Effector CD8-positive, alpha-beta T cell (primary cell): ENCODE measurements around the gene TBC1D22B.

Source experiments
- DNase-seq: peaks from one replicate; lab custom pipeline; 2025; lab: John Stamatoyannopoulos, UW

TBC1D22B gene

DNA sequence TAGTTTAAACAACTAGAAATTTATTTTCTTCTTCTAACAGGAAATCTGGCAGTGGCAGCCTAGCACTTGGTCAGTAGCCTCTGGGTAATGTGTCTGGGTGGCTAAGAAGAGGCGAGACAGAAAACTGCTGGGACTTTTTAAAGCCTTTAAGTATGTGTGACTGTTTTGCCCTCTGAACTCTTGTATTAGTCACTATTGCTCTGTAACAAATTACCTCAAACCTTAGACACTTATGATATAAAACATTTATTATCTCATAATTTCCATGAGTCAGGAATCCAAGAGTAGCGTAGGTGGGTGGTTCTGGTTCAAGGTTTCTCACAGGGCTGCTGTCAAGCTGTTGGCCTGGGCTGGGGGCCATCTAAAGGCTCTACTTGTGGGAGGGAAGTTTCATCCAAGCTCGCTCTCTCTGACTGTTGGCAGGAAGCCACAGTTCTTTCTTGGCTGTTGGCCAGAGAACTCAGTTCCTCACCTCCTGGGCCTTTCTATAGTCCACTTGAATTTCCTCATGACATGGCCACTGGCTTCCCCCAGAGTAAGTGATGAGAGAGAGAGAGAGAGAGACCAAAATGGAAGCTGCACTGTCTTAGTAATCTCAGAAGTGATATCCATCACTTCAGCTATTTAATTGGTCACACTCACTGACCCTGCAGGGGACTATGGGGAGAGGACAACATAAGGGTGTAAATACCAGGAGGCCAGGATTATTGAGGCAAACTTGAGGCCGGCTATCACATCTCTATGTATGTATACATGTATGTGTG lies 17.4 kb upstream of the TBC1D22B start:
- no peak for DNase-seq

DNA sequence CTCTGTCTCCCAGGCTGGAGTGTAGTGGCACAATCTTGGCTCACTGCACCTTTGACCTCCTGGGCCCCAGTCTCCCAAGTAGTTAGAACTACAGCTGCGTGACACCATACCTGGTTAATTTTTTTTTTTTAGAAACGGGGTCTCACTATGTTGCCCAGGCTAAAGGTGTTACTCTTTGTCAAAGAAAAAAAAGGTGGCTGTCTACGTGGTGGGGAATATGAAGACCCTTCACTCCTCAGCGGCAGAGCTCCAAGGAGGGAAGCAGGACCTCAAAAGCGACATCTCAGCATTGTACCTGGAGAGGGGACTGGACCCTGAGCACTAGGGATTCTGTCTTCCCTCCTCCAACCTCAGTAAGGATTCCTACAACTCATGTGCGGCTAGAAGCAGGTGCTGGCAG lies 16.4 kb upstream of the TBC1D22B start:
- no peak for DNase-seq

DNA sequence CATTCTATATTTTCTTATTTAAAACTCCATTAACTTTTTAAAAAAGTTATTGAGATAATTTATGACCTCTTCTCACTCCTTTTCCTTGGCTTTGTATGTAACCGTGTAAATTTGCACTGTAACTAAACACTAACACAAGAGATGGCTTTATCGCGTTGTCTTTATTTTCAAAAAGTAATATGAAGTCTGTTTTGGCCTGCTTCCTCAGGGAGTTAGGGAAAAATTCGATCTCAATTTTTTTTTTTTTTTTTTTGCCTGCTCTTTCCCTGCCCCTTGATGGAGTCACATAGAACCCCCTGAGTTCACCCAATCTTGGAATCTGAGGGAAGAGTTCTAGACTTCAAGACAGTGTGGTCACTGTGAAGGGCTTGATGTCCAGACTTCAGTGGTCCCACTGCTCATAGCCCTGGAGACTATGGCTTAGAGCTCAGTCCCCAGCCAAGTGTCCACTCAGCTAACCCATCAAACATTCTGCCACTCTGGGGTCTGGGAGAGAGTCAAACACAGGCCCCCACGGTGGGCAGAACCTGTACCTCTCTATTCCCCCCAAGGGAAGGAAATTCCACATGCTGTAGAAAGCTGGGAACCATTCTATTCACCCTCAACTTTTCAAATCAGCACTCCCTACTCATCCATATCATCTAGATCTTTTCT lies 15.7 kb upstream of the TBC1D22B start:
- DNase-seq, result no peak

DNA sequence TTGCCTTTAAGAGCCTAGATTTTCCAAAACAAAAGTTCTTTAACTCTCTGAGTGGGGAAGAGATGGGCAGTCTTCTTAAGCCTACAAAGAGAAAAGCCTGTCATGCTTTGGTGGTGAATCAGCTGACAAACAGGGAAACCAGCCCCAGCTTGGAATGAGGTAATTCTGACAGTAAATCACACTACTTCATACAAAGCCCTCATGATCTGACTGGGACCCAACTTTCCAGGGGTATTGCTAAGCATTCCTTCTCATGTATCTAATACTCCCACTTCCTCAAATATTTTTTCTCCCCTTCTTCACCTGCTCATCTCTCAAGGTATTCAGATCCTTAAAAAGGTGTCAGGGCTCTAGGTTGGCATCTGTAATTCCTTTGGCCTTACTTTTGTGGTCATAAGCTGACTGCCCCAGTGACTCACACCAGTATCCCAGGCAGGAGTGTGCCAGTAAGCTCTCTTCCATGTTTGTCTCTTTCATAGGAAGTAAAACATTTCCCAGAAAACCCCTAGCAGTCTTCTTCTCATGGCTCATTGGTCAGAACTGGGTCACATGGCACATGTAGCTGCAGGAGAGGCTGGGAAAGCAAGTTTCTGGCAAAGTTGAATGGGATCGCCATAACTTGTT lies 15.0 kb upstream of the TBC1D22B start:
- DNase-seq, result no peak

DNA sequence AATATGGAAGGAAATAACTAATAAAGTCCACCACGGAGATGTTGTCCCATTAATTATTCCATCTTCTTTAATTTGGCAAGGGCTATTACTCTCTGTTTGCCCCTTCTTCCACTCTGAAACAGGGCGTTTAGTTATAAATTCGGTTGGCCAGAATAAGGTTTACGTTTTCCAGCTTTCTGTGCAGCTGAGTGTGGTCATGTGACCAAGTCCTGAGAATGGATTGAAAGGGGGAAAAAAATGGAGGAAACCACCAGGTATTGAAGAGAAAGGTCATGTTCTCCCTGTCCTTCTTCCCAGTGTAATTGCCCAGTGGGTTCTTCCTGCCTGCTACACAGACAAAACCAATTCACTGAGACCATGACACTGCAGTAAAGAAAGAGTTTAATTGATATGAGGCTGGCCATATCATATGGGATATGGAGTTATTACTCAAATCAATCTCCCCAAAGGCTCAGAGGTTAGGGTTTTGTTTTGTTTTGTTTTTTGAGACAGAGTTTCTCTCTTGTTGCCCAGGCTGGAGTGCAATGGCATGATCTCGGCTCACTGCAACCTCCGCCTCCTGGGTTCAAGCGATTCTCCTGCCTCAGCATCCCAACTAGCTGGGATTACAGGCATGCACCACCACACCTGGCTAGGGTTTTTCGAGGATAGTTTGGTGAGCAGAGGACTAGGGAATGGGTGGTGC lies 14.3 kb upstream of the TBC1D22B start:
- DNase-seq, result no peak

DNA sequence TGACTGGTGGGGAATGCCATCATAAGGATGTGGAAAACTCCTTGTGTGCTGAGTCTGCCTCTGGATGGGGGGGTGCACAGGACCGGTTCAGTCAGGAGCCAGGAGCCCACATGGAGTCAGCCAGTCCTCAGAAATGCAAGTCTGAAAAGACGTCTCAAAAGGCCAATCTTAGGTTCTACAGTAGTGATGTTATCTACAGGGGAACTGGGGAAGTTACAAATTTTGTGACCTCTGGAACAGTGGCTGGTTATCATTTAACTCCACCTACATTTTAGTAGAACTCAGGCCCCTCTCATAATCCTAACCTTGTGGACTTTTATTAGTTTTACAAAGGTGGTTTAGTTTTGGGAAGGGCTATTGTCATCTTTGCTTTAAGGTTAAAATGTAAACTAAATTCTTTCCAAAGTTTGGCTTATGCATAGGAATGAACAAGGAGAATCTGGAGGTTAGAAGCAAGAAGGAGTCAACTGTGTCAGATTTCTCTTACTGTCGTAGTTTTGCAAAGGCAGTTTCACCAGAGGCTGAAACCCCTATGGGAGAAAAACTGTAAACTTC lies 13.7 kb upstream of the TBC1D22B start:
- no peak for DNase-seq

DNA sequence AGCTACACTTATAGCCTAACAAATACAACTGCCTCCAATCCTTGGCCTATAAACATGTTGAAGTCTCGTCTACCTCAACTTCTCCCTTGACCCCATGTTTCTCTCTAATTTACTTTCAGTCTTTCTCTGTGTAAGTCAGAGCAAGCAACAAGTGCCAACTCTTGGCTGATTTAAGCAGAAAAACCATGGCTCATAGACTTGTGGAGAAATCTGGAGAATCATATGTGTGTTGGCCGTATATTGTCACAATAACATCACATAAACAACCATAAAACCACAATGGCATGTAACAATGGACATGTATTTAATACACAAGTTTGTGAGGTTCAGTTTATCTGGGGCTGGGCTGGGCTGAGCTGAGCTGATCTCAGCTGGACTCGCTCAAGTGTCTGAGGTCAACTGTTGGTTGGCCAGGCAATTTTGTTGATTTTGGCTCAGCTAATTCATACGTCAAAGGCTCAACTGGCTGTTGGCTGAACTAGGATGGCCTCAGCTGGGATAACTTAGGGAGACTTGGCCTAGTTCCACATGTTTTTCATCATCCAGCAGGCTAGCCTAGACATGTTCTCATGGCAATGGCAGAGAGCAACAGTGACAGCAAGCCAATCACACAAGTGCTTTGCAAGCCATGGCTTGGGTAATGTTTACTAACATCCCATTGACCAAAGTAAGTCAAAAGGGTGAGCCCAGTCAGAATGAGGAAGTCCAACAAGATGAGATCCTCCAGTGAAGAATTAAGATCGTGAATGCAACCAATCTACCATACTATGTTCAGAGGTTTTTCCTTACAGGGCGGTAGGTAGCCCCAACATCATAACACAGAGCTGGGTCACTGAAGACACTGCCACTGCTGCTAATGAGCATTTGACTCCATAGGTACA lies 12.9 kb upstream of the TBC1D22B start:
- DNase-seq, result no peak

DNA sequence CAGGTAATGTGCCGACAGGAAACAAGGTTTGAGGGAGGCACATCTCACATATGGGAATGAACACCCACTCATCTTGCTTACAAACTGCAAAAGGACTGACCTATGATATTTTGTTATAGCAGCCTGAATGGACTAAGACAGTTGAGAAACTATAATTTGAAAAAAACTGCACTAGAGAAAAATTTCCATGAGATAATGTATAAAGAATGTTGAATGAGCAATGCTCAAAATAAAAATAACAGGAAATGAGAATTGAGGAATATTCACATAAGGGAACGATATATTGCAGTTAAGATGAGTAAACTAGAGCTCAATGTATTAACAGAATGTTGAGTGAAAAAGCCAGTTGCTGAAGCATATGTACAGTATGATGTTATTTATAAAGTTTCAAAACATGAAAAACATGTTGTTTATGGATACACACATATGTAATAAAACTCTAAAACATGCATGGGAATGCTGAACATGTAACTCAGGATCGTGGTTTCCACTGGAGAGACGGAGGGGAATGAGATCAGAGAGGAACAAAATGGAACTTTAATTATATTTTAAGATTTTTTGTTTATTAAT lies 6.3 kb upstream of the TBC1D22B start:
- no peak for DNase-seq

DNA sequence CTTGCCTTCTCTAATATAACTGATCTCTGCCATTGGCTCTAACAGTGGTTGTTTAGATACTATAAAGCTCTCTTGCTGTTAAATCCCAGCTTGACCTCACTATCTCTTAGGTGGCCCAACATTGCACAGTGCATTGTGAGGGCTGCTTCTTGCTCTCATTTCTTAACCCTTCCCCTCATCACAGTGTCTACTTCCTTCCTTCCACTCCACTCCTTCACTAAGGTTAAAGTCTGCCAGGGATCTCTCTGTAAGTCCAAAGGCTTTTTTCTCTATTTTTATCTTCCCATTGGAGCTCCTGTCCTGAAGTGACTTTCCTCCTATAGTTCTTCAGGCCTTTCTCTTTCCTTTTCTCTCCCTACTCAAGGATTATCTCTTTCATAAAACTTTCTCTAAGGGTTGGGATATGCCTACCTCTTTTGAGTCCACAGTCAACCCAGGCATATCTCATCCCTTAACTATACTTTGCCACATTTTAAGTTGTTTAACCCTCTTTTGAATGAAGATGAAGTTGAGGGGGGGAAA lies 4.0 kb upstream of the TBC1D22B start:
- DNase-seq, result no peak

DNA sequence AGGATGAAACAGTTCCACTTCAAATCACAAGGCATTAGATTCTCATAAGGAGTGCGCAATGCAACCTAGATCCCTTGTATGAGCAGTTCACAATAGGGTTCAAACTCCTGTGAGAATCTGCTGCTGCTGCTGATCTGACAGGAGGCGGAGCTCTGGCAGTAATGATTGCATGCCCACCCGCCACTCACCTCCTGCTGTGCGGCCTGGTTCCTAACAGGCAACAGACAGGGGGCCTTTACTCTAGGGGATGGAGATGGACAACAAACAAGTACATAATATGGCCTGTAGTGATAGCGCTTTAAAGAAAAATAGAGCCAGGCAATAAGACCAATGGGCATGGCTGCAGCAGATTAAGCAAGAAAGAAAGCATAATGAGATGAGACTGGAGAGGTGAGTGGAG lies 2.7 kb upstream of the TBC1D22B start:
- no peak for DNase-seq

DNA sequence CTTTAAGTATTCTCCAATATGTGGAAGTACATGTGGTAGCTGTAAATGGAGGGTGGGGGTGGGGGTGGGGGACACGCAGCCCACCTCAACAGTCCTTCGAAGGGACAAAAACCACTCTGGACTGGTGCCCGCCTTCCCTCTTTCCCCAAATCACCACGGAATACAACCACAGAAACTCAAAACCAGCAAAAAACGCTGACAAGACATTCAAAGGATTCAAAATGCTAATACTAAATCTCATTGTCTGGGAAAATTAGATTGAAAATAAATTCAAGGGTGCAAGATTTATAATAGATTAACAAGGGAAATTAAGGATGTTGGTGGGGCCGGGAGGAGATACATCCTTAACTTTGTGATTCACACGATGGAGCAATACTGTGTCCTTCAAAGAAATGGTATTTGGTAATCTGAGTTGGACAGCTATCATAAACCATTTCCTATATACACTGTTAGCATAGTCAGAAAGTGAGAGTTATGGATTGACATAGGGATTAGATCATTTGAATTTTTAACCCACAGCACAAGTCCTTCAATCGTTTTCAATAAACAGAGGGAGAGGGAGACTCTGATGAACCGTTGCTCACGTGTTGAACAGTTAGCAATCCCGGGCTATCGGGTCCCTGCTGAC lies 766 bp upstream of the TBC1D22B start:
- no peak for DNase-seq

DNA sequence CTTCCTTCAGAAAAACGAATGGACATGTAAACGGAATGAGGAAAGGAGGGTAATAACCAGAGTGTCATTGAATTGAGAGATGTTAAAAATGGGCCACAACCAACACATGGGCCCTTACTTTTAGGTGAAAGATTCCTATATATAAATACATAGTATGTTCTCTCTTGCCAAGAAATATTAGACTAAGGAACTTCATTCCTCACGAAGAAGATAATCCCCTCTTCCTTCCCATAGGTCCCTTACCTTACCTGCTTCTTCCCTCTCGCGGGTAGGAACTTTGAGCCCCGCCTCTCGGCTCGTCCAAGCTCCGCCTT lies 295 bp upstream of the TBC1D22B start:
- no peak for DNase-seq

DNA sequence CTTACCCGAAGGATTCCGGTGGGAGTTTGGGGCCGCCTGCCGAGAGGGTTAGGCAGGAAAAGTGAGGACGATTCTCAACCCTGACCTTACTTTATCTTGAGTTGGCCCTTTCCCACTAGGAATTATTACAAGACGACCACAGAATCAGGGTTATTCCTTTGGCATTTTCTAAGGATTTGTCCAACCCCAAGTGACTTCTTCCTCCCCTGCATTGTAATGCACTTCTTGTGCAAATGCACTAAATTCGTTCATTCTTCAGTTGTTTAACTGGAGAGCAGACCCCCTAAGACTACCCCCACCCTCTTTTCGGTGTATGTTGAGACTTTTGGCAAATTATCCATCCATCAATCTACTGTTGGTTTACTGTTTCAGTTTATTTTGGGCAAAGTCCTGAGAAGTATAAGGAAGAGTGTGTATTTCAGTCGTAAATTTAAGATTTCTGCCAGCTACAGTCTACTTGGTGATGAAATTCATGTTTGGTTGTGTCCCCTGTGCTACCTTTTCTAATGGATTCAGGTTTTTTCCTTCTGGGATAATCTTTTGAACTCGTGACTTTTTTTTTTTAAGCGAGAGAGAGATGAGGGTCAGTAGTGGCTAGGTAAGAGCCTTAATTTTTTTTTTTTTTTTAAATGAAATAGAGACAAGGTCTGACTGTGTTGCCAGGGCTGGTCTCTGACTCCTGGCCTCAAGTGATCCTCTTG lies 983 bp downstream of the TBC1D22B start:
- DNase-seq, result no peak

DNA sequence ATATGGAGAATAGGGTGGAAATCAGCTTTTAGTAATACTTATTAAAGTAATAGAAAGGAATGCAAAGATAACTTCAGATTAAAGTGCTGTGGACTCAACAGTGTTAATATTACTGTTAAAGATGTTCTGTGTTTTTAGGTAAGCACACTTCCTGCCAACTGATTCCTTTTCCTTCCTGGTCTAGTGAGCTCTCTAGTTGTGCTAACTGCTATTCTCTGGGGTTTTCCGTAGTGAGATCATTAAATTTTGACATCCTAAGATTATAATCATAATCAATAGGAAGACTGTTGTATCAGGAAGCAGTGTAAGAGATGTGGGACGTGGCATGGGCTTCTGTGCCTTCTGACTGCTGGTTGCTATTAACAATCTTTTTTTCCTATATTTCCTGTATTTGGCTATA lies 1.6 kb downstream of the TBC1D22B start:
- no peak for DNase-seq

DNA sequence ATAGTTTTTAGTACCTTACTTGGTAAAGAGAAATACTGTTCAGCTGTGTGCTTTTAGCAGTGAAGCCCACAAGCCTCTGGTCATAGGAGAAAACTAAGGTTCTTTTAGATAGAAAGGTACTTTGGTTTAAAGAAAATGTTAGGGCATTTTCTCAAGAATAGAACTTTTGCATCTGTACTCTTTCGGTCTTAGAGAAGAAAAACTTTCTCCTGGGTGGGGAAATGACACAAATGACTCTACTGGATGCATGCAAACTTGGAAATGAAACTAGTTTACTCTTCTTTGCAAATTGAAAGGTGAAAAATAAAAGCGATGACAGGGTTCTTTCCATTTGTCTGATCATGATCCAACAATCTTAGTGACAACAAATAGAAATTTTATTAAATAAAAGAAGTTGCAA lies 2.5 kb downstream of the TBC1D22B start:
- no peak for DNase-seq

DNA sequence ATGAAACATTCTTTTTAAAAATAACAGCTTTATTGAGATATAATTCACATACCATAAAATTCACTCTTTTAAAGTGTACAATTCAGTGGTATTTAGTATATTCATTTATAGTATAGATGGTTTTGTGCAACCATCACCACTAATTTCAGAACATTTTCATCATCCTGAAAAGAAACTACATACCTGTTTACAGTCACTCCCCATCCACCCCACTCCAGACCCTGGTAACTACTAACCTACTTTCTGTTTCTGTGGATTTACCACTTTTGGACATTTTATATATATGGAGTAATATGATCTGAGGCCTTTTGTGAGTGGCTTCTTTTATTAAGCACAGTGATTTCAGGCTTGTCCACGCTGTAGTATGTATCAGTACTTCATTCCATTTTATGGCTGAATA lies 2.9 kb downstream of the TBC1D22B start:
- DNase-seq, result no peak

DNA sequence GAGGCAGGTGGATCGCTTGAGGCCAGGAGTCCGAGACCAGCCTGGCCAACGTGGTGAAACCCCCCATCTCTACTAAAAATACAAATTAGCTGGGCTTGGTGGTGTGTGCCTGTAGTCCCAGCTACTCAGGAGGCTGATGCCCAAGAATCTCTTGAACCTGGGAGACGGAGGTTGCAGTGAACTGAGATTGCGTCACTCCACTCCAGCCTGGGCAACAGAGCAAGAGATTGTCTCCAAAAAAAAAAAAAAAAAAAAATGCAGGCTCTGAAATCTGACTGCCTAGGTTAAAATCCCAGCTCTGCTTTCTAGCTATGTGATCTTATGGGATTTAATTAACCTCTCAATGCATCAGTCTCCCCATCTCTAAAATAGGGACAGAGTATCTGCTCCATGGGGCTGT lies 3.6 kb downstream of the TBC1D22B start:
- no peak for DNase-seq

DNA sequence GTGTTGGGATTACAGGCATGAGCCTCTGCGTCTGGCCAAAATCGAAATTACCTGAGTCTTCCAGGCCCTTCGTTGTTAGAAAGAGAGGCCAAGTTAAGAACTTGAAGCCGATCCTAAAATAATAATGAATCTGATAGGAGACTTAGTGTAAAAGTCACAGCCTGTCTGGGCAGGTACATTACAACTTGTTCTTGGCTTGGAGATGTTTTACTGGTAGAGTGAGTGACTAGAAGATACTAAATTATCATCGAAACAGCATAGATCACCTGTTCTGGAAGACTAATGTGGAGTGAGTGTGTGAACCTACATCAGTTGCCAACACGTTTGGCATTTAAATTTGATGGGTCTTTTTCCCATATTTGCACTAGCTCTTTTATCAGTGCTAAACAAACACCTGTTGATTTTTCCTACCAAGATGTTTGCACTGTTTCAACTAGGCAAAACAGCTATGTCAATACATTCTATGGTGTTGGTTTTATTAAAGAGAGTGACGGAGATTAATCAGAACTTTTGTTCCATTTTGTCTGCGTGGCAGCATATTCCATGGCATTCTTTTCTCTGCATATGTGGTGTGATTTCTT lies 5.0 kb downstream of the TBC1D22B start:
- DNase-seq, result no peak

DNA sequence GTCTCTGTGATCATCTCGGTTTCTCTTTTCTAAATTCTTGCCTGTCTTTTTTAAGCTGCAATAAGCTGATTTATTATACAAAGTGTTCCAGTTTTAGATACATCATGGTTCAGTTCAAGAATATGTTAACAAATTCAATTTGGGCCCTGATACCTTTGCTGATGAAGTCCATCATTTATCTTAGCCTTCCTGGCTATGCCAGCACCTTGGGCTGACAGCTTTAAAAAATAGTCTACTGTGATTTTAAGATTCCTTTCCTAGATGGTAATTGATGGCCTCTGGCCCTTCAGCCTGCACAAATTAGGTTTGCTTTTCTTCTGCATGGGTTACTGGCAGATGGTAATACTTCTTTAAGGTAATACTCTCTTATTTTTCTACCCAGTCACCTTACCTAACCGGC lies 7.4 kb downstream of the TBC1D22B start:
- no peak for DNase-seq

DNA sequence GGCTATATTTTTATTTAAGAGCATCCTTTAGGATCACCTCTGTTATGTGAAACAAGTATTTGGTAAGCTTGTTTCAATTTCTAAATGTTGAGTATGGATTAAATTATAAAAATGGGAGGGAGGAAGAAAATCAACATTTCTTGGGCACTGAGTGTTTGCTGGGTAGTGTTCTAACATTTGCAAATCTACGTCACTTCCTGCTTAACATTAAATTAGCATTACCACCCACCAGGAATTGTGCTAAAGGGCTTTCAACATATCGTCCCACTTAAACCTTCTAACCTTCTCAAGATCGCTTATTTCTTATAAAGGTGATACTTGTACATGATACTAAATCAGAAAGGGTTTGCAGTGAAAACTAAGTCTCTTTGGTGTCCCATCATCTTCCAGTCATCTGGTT lies 8.3 kb downstream of the TBC1D22B start:
- no peak for DNase-seq
